ENCODE measurements around the gene TRMT6.

TRMT6 gene

DNA sequence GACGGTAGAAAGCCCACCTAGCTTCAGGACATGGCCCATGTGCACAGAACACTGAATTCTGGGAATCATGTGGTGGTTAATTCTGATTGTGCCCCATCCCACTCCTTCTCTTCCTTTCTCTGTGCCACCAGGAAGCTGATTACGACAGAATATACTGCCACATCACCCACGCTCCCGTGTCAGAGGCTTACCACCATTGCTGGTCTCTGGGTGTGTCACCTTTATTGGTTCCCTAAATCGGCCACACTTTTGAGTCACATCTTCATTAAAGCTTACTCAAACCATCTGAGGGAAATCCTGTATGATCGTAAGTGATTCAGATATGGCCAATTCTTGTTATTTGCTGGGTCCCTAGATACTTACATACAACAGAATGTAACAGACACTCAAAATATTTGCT, 3.1 kb downstream of the TRMT6 start:
- DNase-seq (ENCODE audit: low read depth, low spot score): peak; percentile 3

DNA sequence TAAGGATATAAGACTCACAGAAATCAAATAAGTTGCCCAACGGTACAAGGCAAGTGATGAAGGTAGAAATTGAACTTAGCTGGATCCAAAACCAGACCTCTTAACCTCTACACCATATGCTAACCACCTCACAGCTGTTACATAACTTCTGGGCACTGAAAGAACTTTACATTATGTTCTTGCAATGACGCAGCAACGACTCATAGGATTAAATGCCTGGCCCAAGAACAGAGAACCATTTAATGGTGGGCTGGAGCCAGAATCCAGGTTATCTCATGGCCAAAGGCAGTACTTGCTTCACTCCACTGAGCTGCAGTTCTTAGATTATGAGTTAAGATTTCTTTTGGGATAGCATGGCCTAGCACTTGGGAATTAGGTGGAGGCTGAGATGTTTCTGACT, 4.4 kb downstream of the TRMT6 start:
- no peak for DNase-seq (ENCODE audit: low read depth, low spot score)

DNA sequence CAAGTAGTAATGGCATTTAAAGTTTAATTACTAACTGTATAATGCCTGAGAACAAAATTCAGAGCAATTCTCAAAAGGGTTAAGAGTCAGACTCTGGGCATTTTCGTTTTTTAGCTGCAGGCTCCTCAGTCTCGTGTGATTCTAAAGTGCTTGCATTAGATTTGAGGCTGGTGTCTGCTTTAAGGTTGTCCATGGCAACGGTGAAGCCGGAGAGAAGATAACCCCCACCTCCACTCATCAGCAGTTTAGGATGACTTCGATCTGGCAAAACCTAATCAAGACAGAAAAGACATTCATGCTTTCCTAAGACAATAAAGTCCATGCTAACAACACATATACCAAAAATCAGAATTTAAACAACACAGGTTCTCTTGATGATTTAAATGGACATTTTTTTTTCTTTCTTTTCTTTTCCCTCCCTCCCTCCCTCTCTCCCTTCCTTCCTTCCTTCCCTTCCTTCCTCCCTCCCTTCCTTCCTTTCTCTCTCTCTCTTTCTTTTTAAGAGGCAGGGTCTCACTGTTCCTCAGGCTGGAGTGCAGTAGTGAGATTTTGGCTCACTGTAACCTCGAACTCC, 11.8 kb downstream of the TRMT6 start:
- DNase-seq (ENCODE audit: low read depth, low spot score): no peak

DNA sequence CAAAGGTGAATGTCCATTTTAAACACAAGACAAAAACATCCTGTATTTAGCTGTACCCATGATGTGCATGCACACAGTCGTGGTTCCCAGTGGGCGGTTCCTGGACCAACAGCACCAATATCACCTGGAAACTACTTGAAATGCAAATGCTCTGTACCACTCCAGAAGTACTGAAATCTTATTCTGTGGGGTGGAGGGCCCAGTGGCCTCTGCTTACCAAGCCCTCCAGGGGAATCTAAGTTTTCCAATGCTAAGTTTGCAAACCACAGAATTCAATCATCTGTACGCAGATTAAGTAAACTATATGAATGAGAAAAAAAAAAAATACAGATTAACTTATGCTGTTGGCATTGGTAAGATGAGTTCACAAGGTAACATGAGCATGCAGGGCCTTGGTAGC, 14.1 kb downstream of the TRMT6 start:
- no peak for DNase-seq (ENCODE audit: low read depth, low spot score)

DNA sequence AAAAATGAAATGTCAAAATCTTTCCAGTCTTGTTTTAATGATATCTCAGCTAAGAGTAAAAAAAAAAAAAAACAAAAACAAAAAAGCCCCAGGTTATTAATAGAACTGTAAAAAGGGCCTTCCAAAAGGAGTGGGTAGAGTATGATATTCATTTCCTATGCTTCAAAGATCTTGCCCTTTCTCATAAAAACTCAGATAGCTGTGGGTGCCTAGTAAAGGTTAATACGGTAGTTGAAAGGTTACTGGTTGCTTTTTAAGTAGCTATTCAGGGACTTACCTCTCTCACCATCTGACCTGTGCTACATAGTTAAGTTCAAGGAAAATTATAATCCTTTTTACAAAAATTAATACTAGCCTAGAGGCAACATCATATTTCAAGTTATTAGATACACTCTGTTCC, 14.9 kb downstream of the TRMT6 start:
- no peak for DNase-seq (ENCODE audit: low read depth, low spot score)

DNA sequence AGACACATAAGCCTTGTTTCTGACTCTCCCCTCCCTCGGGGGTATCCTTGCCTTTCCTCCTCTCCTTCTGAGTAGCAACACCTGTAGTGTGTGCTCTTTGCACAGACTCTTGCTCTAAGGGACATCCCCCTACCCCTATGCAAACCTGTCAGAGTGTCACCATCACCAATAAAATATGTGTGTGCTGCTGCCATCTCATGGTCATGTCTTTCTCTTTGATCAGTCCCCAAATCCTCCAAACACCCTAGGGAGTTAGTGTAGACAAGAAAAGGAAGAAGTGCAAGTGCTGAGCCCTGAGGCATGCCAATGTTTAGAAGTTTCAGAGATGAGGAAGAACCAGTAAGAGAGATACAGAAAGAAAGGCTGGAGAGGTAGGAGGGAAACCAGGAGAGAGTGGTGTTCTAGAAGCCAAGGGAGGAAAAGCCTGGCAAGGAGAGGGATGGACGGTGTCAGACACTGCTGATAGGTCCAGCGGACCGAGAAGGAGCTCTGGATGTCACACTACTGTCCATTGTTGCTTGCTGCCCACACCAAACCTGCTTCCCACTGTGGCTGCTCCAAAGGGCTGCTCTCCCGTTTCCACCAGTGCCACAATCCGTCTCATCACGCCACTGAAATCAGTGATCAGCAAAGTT, 16.4 kb downstream of the TRMT6 start:
- no peak for DNase-seq (ENCODE audit: low read depth, low spot score)

DNA sequence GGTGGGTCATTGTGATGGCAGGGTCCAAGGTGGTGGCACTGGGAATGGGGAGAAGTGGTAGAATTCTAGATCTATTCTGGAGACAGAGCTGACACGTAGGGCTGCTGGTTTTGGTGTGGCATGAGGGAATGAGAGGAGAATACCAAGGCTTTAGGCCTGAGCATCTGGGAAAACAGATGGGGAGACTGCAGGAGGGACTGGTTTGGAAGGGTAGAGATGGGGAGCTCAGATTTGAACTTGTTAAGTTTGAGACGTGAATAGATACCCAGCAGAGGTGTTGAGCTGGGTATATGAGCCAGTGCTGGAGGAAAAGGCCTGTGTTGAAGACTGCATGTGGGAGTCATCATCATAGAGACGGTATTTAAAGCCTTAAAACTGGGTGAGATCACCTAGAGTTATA, 17.5 kb downstream of the TRMT6 start:
- DNase-seq (ENCODE audit: low read depth, low spot score): no peak

DNA sequence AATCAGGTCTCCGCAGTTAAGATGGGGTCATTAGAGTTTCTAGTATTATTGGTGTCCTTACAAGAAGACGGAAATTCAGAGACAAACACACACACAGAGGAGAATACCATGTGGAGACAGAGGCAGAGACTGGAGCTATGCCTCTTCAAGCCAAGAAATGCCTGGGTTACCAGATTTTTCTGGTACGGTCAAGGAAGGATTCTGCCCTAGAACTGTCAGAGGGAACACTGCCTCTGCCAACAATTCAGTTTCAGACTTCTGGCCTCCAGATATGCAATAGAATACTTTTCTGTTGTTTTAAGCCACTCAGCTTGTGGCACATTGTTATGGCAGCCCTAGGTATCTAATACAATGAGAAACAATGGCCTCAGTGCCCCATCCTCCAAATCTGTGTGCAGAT, 18.9 kb downstream of the TRMT6 start:
- DNase-seq (ENCODE audit: low read depth, low spot score): no peak

DNA sequence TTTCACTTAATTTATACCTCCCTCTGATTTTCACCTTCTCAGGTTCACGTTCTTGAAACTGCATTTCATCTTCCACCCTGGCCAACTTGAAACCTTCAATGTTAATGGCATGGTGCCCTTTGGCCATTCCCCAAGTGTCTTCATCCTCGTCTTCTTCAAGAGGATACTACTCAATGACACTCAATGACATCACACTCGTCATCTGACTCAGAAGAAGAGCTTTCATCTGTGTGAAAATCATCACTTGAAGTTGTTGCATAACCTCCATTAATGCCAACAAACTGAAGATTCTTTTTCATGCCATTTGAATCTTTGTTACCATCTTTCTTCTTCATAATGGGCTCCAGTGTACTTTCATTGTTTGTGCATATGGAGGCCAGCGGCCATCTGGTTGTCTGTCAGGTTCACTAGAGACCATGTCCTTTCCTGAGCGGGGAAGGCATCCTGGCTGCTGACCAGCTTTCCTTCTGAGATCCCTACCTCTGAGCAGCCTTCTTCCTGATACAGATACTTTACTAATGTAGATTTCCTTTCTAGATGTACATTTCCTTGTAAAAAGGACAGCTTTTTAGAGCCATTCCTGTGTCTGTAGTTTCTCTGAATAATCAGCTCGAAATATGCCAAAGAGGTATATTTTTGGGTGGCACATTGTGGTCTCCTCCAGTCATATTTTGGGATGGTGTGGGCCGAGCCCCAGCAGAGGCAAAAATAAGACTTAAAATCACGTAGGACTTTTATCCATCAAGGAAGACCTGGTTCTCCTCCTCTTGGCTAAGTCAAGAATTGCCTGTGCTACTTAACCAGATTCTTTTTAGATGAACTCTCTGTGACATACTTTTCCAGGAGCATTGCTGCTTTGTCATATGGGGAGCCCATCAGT, 21.3 kb downstream of the TRMT6 start:
- DNase-seq (ENCODE audit: low read depth, low spot score): no peak

DNA sequence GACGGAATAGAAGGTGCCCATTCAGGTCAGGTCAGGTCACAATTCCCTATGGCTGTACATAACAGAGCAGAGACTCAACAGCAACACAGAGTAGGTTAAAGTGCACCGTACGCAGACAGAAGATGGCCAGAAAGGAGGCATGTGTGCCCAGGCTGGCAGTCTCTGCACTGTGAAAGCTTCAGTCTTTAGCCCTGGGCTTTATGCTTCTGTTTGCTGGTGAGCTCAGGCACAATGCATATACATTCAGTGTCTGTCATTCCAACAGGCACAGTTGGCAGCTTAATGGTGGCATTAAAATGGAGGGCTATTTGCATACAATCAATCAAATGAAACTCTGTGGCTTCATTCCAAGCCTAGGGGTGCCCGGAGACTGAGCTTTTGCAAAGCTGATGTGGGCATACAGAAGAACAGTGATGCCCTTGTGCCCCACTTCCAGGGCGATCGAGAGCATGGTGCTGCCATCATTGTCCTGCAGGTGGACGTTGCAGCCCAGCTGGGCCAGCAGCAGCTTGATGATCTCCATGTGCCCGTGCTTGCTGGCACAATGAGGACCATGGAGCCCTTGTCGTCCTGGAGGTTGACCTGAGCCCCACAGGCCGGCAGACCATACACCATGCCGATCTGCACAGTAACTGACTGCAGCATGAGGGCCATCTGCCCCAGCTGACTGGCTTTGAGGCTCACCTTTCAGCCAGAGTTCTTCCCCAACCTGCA, 22.4 kb downstream of the TRMT6 start:
- DNase-seq (ENCODE audit: low read depth, low spot score): no peak

DNA sequence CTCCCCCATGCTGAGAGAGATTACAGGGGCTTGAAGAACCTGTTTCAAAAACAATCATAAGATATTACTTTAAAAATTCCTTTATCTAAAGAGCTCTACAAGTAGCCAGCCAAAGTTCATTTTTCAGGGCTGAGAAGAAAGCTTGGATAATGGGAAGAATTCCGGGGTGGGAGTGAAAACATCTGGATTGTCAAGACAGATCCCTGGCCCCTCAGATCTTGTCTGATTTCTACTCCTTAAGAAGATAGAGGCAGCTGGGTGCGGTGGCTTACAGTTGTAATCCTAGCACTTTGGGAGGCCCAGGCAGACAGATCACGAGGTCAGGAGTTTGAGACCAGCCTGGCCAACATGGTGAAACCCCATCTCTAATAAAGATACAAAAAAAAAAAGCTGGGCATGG, 24.8 kb downstream of the TRMT6 start:
- no peak for DNase-seq (ENCODE audit: low read depth, low spot score)

DNA sequence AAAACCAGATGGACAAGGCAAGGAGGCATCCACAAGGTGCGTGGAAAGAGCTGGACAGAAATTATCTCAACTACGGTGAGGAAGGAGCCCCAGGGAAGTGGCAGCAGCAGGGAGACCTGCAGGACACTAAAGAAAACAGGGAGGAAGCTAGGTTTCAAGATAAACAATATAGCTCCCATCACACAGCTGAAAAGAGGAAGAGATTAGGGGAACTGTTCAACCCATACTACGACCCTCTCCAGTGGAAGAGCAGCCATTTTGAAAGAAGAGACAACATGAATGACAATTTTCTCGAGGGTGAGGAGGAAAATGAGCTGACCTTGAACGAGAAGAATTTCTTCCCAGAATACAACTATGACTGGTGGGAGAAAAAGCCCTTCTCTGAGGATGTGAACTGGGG, 26.8 kb downstream of the TRMT6 start:
- DNase-seq (ENCODE audit: low read depth, low spot score): no peak

DNA sequence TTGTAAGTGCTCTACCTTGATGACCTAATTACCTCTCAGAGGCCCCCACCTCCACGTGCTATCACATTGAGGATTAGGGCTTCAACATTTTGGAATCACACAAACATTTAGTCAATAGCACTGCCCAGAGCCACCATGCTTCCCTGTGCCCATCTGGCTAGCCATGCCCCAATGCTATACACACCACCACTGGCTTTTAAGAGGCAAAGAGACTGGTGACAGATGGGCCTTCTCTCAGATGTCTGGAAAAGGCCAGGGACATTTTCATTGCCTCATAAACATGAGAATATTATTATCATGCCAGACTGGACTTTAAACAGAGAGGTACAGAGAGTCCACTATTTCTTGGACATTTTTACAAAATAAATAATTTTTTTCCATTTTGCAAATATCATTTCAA, 29.8 kb downstream of the TRMT6 start:
- DNase-seq (ENCODE audit: low read depth, low spot score): no peak

DNA sequence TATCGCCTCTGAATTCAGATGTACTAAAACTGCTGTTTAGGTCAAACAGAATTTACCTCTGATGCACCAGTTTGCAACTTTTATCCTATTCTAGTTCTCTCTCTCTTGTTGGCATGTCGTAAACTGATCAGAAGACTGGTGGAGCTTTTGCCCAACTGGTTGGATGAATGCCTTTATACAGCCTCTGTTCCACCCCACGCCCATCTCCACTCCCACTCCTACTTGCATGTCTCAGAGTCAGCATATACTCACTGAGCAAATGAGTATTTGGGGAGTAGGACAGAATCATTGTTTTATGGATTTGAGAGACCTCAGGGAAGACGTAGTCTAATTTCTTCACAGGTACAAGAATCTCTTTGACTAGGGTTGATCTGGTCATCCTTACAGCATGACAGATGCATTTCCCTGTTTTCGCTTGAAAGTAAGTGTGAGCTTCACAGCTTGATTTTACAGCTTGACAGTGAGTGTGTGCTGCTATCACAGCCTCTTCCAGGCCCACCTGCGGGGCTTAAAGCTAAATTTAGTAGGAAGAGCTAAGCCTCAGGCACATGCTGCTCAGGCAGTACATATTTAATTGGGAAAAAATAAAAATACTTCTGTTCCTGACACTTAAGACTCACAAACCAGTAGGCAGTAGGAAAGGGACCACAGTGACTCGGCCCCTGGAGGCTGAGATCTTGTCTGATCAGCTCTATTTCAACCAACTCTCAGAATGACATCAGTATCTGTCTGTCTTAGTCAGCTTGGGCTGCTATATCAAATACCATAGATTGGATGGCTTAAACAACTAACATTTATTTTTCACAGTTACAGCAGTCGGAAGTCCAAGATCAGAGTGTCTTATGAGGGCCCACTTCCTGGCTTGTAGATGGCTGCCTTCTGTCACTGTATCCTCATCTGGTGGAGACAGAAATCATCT, 30.4 kb downstream of the TRMT6 start:
- DNase-seq (ENCODE audit: low read depth, low spot score): no peak

DNA sequence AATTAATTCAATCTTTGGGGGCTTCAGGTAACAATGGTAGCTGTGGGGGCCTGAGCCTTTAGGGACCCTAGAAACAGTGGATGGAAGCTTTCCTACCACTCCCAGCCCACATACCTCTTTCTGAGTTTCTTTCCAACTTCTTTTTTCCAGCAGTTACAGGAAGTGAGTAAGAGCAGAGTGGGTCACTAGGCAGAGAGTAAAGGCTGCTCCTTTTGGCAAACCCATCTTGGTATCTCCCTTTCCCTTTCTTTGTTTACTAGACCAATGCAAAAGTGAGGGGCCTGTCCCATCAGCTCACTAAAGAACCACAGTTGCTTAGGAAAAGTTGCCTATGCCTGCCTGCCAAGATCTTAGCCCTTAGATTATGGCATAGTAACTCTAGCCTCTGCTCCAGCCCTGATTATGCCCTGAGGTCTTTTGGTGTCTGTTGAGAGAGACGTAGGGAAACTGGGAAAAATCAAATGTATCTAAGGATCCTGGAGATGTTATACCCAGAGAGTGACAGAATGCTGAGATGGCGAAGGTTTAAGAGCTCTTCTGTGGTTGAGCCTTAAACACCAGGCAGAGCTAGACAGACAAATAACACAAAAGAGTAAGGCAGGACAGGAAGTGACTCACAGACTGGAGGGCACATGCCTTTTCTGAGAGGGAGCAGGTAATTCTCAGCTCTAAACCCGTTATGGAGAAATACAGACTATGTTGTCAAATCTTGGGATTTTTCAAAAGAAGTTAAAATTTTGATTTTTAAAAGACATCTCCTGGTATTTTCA, 31.3 kb downstream of the TRMT6 start:
- DNase-seq (ENCODE audit: low read depth, low spot score): no peak

DNA sequence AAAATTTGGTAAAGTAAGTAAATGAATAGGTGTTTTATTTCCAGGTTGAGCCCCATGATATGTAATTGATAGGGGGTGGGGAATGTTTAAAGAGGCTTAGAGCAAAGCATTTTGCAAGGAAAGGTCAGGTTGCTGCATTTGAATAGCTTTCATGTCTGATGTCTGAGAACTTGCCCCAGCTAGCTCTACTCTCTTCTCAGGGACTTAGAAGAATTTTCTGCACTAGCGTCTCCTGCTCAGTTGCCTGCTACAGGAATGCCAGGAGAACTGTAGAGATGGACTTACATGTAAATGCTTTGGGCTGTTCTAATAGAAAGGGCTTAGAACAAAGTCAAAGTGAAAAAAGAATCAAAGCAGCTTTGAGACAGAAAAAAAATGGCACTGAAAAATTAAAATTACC, 35.5 kb downstream of the TRMT6 start:
- no peak for DNase-seq (ENCODE audit: low read depth, low spot score)

DNA sequence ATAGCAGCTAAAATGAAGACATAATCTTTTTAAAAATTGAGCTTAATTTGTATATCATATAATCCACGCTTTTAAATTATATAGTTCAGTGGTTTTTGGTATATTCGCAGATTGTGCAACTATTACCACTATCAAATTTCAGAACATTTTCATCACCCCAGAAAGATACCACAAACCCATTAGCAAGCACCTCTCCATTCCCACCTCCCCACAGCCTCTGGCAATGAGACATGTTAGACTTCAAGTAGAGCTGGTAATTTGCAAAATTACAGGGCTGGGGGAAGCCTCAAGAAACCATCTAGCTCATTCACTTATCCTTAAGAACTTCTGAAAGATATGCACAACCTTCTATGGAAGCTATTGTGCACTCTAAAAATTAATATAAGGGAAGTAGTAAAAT, 37.2 kb downstream of the TRMT6 start:
- DNase-seq (ENCODE audit: low read depth, low spot score): no peak

DNA sequence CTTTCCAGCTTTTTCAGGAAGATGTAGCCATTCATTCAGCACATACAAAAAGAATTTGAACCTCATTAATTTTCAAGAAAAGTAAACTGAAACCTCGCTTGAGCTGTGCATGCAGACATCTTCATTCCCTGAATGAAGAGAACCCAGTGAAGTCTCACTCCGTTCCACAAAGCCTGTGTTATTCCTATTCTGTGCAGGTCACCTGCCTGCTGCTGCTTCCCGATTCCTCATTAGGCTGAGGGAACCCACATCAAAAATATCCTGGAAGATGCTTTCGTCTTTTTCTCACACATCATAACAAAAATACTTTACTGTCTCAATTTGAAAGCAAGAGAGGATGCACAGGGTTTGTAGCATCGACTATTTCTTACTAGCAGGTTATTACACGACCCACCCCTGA, 40.1 kb downstream of the TRMT6 start:
- DNase-seq (ENCODE audit: low read depth, low spot score): no peak

DNA sequence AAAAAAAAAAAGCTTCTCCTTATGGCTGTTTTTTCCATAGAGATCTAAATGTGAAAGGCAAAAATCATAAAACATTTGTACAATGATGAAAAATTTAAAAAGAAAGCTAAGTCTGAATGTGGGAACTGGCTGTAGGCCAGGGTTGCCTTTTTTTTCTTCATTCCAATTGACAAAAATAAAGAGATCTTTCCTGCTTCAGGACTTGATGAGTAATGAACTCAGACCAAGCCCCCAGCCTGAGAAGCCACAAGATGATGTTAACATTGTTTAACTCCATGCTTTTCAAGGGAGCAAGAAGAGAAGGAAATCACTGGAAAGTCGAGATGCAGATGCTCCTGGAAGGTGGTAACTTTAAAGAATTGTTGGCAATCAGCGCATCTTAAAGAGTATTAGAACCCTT, 41.4 kb downstream of the TRMT6 start:
- no peak for DNase-seq (ENCODE audit: low read depth, low spot score)

DNA sequence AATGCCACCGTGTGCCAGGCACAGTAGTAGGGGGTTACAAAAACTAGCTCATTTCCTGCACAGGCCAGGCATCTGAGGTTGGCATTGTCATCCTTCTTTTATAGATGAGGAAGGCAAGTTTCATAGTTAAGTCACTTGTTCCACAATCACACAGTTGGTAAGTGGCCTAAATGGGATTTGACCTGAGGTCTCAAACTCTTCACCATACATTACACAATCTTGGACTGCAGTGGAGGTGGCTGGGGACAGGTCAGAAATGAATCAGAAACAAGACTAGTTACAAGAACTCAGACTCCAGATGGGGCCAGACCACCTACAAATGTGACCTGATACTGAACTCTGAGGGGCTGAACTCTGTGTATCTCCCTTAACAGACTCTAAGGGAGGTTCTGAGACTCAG, 49.4 kb downstream of the TRMT6 start:
- no peak for DNase-seq (ENCODE audit: low read depth, low spot score)

DNA sequence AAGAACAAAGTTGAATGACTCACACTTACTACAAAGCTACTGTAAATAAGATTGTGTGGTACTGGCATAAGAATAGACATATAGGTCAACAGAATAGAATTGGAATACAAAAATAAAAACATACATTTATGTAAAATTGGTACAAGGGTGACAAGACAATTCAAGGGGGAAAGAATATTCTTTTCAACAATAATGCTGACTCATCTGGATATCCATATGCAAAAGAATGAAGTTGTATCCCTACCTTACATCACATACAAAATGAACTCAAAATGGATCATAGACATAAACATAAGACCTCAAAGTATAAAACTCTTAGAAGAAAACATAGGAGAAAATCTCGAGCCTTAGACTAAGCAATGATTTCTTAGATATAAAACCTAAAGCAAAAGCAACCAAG, 50.9 kb downstream of the TRMT6 start:
- DNase-seq (ENCODE audit: low read depth, low spot score): no peak

Data from activated CD4-positive, CD25-positive, alpha-beta regulatory T cell treated with anti-CD3 and anti-CD28 coated beads, Interleukin-2, amount 50 U/mL, for 16 hours (primary cell).